HG03342 (cell line): ENCODE results near the gene GPRIN2.
"Not testable (repeated sequence)": the region's sequence is repeated elsewhere in the genome, so short reads cannot be mapped to it uniquely, and the experiment has no call there.

Experiments used
- ATAC-seq: cut with Tn5 transposase; IDR thresholded peaks from one replicate; pipeline ENCODE4 v1.9.1; 2021; ENCODE audit warnings: mild to moderate bottlenecking, moderate library complexity; ENCODE audit not compliant: unreplicated experiment

The GPRIN2 gene

DNA sequence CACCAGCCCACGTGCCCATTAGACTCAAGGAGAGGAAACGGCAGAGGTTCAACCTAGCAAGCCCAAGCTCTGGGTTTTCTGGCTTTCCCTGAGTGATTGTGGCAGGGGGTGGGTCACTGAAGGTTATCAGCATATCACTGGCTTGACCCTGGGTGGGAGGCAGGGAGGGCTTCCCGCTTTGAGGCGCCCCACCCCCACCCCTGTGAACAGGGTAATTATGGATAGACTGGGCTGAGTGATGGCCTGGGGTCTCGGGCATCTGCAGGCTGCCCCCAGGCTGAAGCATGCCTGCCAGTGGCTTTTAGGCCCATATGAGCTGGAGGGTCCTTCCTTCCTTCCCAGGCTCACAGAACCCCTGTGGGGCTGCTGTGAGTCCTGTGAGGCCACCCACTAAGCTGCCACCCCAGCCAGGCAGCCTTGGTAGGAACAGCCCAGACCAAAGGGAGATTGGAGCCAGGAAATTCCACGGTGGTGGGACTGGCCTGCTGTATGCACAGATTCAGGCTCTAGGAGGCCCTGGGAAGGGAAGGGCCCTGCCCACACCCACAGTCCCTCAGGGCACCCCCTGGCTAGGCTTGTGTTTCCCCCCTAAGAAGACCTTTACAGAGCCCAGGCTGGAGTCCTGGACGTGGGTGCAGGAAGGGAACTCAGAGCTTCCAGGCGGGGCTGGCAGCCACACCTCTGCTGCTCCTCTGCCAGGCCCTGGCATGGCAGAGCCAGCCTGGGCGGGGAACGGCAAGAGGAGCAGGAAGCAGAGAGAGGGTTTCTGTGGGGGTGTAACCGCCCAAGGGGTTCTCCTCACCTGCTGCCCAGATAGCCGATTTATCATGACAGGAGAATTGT, 33.1 kb downstream of the GPRIN2 start:
- no peak for ATAC-seq

DNA sequence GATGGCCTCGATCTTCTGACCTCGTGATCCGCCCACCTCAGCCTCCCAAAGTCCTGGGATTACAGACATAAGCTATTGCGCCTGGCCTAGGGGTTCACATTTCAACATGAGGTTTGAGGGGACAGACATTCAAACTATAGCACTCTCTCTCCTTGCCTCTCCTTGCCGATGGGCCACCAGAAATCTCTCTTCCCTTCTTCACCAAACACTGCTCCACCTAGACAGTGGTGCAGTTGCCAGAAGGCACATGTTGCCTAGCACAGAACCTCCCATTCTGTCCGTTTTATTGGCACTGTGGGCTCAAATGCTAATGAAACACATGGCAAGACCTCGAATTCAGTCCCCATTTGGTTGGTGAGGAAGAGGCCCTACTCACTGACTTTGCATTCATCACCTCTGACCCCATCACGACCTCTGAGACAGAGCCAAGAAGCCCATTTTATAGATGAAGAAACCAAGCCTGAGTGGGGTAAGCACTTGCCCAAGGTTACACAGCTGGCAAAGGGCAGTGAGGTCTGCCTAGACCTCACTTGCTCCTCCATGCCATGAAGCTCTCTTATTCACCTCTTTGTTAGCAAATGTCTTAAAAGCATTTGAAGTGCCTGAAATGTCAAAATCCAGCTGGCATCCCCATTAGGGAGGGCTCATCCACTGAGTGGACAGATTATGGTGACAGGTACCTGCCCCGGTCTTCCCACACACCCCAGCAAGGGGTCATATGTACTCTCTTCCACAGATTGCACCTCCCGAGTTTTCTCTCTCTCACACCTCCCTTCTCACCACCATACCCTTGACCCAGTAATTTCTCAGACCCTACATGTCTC, 34.0 kb downstream of the GPRIN2 start:
- ATAC-seq, result no peak

DNA sequence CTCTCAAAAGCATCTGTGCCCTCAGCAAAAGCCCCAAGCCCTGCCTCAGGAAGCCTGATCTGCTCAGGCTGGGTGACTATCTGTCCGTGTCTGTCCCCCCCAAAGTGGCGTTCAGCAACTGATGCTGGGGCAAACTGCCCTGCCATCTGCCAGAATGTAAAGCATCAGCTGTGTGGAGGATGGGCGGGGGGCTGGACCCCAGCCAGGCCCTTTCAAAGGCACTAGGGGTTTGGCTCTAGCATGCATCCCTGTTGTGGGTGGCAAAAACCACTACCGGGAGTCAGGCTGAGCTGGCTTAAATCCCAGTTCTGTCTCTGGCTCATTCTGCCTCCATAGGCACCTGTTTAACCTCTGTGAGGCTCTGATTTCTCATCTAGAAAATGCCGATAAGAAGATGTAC, 35.5 kb downstream of the GPRIN2 start:
- ATAC-seq, result no peak

DNA sequence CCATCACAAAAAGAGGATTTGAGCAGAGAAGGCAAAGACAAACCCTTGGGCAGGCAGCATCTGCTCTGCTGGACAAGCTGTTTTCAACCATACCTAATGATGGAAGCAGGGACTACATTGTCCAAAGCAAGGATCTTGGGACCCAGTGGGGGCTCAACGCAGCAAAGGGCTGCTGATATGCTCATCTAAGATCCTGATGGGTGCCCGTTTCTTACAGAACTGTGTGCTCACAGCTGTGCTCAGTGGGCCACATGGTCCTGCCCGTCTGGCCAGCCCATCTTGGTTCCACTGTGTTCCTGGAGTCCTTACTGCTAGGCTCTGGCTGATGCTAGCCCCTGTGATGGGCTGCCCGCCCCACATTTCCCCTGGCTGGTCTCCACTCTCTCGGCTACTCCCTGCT, 36.1 kb downstream of the GPRIN2 start:
- ATAC-seq, result no peak

DNA sequence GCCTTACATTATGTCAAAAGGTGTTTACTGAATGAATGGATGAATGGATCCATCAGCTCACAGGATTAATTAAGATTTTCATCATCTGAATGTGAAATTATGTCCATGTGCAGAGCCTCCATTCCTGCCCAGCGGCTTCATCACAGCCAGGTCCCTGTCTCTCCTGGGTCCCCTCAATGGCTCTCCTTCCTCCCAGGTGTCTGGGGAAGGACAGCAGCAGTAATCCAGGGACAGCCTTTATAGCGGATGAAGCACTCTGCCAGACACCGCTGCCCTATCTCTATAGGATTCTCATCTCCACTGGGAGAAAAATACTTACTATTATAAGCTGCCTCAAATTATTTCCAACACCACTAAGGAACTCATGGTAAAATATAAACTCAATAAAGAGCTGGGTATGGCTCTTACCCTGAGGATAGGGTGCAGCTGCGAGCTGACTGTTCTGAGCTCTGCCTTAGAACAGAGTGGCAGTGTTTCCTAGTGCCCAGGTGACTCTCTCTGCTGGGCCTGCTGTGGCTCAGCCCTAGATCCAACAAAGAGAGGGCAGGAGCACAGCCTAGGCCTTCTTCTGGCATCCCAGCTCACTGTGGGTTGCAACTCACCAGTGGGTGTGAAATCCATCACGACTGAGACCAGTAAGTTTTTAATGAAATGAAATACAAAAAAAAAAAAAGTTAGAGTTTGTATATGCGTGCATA, 38.3 kb downstream of the GPRIN2 start:
- ATAC-seq, result no peak

DNA sequence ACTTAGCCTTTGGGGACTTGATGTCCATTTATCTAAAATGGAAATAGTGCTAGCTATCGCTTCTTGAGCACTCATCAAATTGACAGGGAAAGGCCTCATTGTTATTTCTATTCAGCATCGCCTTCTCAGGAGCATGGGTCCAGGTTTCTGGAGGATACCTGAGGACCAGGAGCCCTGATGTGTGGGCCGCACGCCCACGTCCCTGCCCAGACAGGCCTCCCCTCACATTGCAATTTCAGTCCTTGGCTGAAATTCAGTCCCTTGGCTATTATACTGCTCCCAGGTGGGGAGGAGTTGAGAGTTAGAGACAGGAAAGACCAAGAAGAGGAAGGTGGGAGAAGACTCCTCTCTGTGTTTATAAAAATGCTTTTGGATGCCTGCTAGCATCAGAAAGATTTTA, 38.9 kb downstream of the GPRIN2 start:
- ATAC-seq, result no peak

DNA sequence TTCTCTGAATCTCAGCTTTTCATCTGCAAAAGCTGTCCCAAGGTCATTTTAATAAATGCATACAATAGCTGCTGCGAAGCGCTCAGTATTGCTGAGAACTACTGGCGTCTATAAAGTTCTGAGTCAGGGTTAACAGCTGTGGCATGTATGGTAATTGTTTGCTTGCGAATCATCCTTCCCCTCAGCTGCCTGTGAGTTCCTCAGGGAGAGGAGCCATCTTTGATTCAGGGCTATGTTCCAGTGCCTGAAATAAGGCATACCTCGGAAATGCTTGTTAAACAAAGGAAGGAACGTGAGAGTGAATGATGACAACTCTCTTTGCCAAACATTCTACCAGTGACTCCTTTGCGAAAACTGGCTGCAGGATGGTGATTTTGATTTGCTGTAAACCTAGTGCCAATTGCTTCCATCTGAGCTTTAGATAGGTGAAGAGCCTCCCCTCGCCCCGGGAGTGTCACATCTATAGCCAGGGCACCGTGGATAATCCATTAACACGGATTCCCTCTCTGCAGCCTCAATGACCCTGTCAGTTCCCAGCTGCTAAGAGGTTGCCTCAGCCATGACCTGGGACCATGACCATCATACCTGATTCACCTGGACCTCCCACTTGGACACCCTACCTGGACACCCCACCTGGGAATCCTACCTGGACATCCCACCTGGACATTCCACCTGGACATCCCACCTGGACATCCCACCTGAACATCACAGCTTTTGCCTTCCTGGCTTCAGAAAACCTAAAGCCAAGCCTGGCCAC, 39.6 kb downstream of the GPRIN2 start:
- ATAC-seq, result no peak

DNA sequence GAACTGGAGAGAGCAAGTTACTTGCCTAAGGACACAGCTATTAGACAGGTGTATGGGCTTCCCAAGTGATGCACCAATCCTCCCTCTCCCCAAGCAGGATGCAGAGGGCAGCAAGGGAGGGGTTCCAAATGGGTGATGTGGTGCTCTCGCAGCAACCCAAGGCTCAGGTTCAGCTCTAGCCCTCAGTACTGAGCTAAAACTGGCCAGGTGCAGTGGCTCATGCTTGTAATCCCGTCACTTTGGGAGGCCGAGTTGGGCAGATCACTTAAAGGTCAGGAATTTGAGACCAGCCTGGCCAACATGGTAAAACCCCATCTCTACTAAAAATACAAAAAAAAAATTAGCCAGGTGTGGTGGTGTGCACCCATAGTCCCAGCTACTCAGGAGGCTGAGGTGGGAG, 40.7 kb downstream of the GPRIN2 start:
- no peak for ATAC-seq

DNA sequence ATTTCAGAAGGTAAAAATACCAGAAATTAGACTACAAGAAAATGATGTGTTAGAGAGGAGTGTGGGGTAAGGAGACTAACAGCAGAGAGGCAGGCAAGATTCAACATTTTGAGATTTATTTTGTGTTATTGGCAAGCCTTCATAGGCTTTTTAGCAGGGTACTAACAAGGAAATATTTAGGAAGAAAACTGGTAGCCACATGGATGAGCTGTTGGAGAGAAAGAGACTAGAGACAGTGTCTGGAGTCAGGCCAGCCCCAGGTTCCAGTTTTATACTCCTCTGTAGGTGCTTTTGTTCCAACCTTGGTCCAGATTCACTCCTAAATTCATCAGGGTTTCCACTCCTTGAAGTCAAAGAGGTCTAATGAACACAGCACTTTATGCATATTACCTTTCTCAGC, 41.1 kb downstream of the GPRIN2 start:
- ATAC-seq, result no peak

DNA sequence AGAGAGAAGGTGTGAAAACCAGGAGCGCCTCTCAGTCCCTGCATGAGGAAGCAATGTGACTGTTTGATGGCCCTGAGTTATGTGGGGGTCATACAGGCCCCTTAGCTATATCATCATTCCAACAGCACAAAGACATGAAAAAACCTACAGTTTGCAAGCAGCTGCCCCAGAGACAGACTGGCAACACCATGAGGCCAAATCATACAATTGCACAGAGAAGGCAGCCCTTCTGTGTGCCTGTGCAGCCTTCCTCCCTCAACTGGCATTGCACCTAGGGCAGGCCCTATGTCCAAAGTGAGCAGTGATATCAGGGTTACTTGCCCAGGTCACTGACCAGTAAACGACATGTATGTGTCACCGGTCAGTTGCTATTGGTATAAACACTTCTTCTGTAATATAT, 41.6 kb downstream of the GPRIN2 start:
- no peak for ATAC-seq

DNA sequence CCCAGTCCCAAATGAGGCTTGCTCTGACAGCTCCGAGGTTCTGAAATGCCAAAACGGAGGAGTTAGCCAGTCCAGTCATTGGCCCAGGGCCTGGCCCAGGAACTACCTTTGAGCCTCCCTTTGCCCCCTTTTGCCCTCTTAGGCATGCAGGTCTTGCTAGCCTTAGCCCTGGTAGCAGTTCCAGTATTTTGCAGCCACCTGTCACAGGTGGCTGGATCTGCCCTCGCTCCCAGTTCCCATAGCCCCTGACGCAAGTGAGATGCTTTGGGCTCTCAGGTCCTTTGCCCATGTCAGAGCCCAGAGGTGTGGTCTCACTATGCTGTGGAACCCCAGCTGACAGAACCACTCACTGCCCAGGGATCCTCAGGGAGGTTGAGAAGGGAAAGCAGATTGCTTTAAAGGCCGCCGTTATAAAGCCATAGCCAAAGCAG, 42.0 kb downstream of the GPRIN2 start:
- no peak for ATAC-seq

DNA sequence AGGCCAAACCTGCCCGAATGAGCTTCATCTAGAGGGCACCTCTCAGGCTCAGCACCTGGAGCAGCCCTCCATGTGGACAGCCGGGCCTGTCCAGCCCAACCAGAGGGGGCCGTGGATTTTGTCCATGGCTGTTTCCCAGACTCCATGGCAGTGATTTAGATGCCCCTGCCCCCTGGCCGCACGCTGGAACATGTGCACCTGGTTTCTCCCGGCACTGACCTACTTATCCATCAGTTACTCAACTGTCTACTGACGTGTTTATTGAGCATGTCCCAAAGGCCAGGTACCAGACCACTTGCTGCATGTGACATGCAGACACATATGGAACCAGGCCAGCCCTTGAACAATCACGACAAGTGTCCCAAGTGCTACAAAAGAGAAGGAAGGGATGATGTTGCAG, 43.1 kb downstream of the GPRIN2 start:
- ATAC-seq, result not testable (repeated sequence)

DNA sequence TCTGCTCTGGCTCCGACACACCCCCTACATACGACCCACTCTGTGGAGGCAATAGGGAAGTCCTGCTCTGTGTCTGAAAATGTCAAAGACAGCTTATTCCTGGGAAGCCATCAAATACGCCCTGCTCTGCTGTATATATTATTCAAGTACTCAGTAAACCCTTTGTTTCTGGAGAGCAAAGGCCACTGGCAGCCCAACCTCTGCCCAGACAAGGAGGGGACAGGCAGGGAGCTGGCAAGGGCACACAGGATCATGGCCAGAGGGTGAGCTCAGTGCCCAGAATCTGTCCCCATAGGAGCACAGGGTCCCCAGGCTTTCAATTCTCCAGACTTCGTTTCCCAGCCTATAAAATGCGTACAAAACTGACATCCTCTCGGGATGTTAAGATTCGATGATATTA, 43.7 kb downstream of the GPRIN2 start:
- not testable (repeated sequence) for ATAC-seq

DNA sequence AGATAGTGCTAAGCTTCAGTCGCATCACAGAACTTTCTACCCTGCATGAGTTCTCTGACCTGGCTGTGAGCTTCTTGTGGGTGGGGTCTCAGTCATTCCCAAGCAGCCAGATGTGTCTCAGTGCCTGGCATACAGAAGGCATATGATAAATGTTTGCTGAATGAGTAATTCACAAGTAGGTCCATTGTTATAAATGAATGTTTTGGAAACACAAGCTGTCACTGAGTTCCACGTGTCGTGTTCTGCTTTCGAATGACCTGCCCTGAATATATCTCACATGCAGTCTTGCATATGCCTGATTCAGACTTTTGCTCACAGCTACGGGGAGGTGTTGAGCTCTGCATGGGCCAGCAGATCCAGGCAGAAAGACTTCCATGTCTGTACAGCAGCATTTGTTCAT, 44.5 kb downstream of the GPRIN2 start:
- not testable (repeated sequence) for ATAC-seq
